A673 (cell line): ENCODE results near the gene PITPNM2. TPM values are rescaled to one million over a fixed set of nuclear protein-coding genes. Genes with fewer than 3 reads are reported as not detected.

Experiments
- BruUV-seq: library from RNA; stranded (reverse); fragments of 400-500 nt; replicated peaks from 2 replicates; lab custom pipeline; 2021; lab: Mats Ljungman, UMichigan
- CTCF ChIA-PET: fragments of 300-600 bp; sonication (Branson Sonifier 250); formaldehyde crosslinking; loops from one replicate; lab custom pipeline; 2022; ENCODE audit warnings: antibody characterized with exemption; lab: Charles Lee
- POLR2A ChIA-PET: fragments of 300-600 bp; sonication (Branson Sonifier 250); formaldehyde crosslinking; loops from one replicate; lab custom pipeline; 2022; ENCODE audit warnings: antibody characterized with exemption; ENCODE audit not compliant: low non-redundant PET; lab: Charles Lee
- DNase-seq: peaks from one replicate; pipeline ENCODE4 v3.0.0-alpha.2; 2015; ENCODE audit warnings: low spot score
- H3K27ac ChIP-seq: fragments of 200-600 bp; sonication (generic); 2 replicates; pipeline ENCODE4 v1.5.1; 2016; ENCODE audit warnings: mixed run types, low read depth, mild to moderate bottlenecking, mixed read lengths, antibody characterized with exemption, low read length; ENCODE audit not compliant: poor library complexity, severe bottlenecking
- H3K27me3 ChIP-seq: fragments of 200-600 bp; sonication (generic); replicated peaks from 2 replicates; pipeline ENCODE4 v1.6.1; 2017; ENCODE audit warnings: mixed run types, low read depth, mild to moderate bottlenecking, mixed read lengths, antibody characterized with exemption, low read length; ENCODE audit not compliant: insufficient read depth, poor library complexity
- H3K36me3 ChIP-seq: fragments of 200-600 bp; sonication (generic); 2 replicates; pipeline ENCODE4 v1.6.1; 2016; ENCODE audit warnings: mixed run types, mild to moderate bottlenecking, mixed read lengths, antibody characterized with exemption, low read length; ENCODE audit not compliant: insufficient read depth, poor library complexity, severe bottlenecking
- H3K4me1 ChIP-seq: fragments of 200-600 bp; sonication (generic); 2 replicates; pipeline ENCODE4 v1.6.1; 2017; ENCODE audit warnings: mixed run types, mild to moderate bottlenecking, mixed read lengths, antibody characterized with exemption, low read length; ENCODE audit not compliant: insufficient read depth, poor library complexity, severe bottlenecking
- H3K4me3 ChIP-seq: fragments of 200-600 bp; sonication (generic); 2 replicates; pipeline ENCODE4 v1.5.1; 2016; ENCODE audit warnings: low read depth, mixed run types, mild to moderate bottlenecking, mixed read lengths, low read length; ENCODE audit not compliant: poor library complexity, severe bottlenecking
- H3K9me3 ChIP-seq: fragments of 200-600 bp; sonication (generic); 2 replicates; pipeline ENCODE4 v1.6.1; 2016; ENCODE audit warnings: mixed run types, low read depth, mild to moderate bottlenecking, mixed read lengths, antibody characterized with exemption, low read length; ENCODE audit not compliant: poor library complexity, severe bottlenecking
- CTCF ChIP-seq: fragments of 300-800, 200-600 bp; sonication (generic); conservative IDR thresholded peaks from 2 replicates; pipeline ENCODE4 v1.5.1; 2017; ENCODE audit warnings: low read depth, mild to moderate bottlenecking, antibody characterized with exemption, low read length, moderate library complexity, mixed read lengths
- EZH2 ChIP-seq: fragments of 200-600 bp; sonication (generic); IDR thresholded peaks from 2 replicates; pipeline ENCODE4 v1.6.1; 2017; ENCODE audit warnings: borderline replicate concordance, low read depth, mild to moderate bottlenecking, mixed read lengths, antibody characterized with exemption, low read length; ENCODE audit not compliant: poor library complexity, severe bottlenecking
- intact Hi-C: fragments of 100-400 bp; cut with micrococcal nuclease; formaldehyde crosslinking; loops from one replicate; pipeline ENCODE4 v1.10.0; 2022; ENCODE audit not compliant: unreplicated experiment
- total RNA-seq: library from RNA; stranded (reverse); gene quantifications from 2 replicates; pipeline ENCODE4 v1.2.3, GENCODE V29; 2021

The PITPNM2 gene
- total RNA-seq, 1 experiment from 2014 or later: 6.4 TPM

GRCh38 chr12:123107926-123108681 is 42.8 kb downstream of the PITPNM2 start:
- peak overlapping the region; percentile 30 for H3K27ac ChIP-seq
- no TSS peak for BruUV-seq
- H3K4me3 ChIP-seq: no peak overlapping the region
- intact Hi-C loops: no loop called here
- no peaks in the 10 kb centered on the region for H3K27me3 ChIP-seq
- no peaks in the 10 kb centered on the region for H3K9me3 ChIP-seq
- ChIA-PET POLR2A (no interaction called here), CTCF (interaction anchor here (0.7 kb wide), 1 partner anchor 12 kb away, joined by 3 read pairs; no protein-coding TSS in a partner anchor)
- TF ChIP-seq EZH2: no peak
- TF ChIP-seq CTCF: no peak
- no peak for DNase-seq
- no peaks in the 10 kb centered on the region for H3K36me3 ChIP-seq
- H3K4me1 ChIP-seq: peaks cover 12% of the 10 kb centered on the region

GRCh38 chr12:123106640-123107359 is 44.1 kb downstream of the PITPNM2 start:
- BruUV-seq: no TSS peak
- H3K9me3 ChIP-seq: no peaks in the 10 kb centered on the region
- TF ChIP-seq EZH2 (no peak), CTCF (no peak)
- DNase-seq: peak; percentile 64
- ChIA-PET CTCF (no interaction called here), POLR2A (no interaction called here)
- peak overlapping the region; percentile 30 for H3K27ac ChIP-seq
- H3K4me1 ChIP-seq: peaks cover 12% of the 10 kb centered on the region
- H3K27me3 ChIP-seq: no peaks in the 10 kb centered on the region
- no peaks in the 10 kb centered on the region for H3K36me3 ChIP-seq
- intact Hi-C loops: no loop called here
- H3K4me3 ChIP-seq: no peak overlapping the region

- H3K27ac ChIP-seq: no peak overlapping the region
- H3K4me3 ChIP-seq: no peak overlapping the region
- intact Hi-C loops: no loop called here
- peaks cover 12% of the 10 kb centered on the region for H3K4me1 ChIP-seq
- BruUV-seq: no TSS peak
- no peak for DNase-seq
- H3K36me3 ChIP-seq: no peaks in the 10 kb centered on the region
- TF ChIP-seq CTCF (no peak), EZH2 (no peak)
- H3K27me3 ChIP-seq: no peaks in the 10 kb centered on the region
- CTCF ChIA-PET: no interaction called here
- no peaks in the 10 kb centered on the region for H3K9me3 ChIP-seq
- POLR2A ChIA-PET: no interaction called here
These were observed 45.6 kb downstream of the PITPNM2 start for GRCh38 chr12:123105211-123105826.
